ENCODE results near the gene TMEM245.

TMEM245 gene

DNA sequence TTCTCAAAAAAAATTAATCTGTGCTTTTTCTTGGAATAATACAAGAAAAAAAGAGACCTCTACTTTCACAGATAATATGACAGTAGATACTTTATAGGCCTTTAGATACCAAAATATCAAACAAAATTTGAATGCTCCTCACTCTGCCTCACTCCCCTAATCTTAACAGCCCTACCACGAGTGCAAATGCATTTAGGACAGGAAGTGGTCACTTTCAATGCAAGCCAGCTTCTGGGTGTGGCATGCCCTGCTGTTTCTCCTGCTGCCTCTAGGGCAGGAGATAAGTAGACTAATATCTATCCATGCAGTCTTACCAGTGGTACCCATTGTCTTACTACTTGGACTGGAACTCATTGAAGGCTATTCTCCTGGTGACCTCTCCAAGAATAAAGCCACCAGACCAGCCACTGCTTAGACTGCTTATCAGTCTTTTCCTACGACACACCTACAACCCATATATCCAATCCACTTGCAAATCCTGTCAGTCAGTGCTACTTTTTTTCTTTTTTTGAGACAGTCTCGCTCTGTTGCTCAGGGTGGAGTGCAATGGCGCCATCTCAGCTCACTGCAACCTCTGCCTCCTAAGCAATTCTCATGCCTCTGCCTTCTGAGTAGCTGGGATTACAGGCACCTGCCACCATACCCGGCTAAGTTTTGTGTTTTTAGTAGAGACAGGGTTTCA is 24.3 kb upstream of the TMEM245 start:
- peak; percentile 12 for DNase-seq
- Histone ChIP-seq H3K4me3 (ENCODE audit: low read depth, low read length) (no peak overlapping the region), H3K27ac (no peak overlapping the region), H3K27me3 (replicated peaks) (no peaks in the 10 kb centered on the region), H3K36me3 (replicated peaks) (no peaks in the 10 kb centered on the region)
- TF ChIP-seq, protein P1, sequence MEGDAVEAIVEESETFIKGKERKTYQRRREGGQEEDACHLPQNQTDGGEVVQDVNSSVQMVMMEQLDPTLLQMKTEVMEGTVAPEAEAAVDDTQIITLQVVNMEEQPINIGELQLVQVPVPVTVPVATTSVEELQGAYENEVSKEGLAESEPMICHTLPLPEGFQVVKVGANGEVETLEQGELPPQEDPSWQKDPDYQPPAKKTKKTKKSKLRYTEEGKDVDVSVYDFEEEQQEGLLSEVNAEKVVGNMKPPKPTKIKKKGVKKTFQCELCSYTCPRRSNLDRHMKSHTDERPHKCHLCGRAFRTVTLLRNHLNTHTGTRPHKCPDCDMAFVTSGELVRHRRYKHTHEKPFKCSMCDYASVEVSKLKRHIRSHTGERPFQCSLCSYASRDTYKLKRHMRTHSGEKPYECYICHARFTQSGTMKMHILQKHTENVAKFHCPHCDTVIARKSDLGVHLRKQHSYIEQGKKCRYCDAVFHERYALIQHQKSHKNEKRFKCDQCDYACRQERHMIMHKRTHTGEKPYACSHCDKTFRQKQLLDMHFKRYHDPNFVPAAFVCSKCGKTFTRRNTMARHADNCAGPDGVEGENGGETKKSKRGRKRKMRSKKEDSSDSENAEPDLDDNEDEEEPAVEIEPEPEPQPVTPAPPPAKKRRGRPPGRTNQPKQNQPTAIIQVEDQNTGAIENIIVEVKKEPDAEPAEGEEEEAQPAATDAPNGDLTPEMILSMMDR (IDR thresholded peaks at IDR 0.05; ENCODE audit: low read depth, low read length, missing control alignments): peak; percentile 69
- in situ Hi-C loops (cut with HindIII; ENCODE audit: low pct_ligation_motif_present, low sequenced_read_pairs): no loop called here

DNA sequence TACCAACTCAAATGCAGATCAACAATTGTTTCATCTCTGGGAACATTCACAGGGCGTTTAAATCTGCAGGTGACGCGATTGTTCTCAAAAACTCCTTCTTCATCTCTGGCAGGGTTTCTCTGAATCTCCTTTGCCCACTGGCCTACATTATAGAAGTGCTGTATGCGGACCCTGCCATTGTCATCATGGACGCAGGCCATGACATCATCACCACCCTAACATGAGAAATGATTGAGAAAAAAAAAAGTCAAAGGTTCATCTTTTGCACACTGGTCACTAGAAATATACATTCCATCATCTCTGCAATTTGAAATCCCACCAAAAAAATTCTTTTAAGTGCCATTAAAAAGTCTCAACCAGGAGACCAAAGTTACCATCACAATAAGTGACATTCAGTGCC is 21.6 kb upstream of the TMEM245 start:
- no peak overlapping the region for H3K27ac ChIP-seq
- no peaks in the 10 kb centered on the region for H3K36me3 ChIP-seq (replicated peaks)
- no peaks in the 10 kb centered on the region for H3K27me3 ChIP-seq (replicated peaks)
- no peak overlapping the region for H3K4me3 ChIP-seq (ENCODE audit: low read depth, low read length)
- in situ Hi-C loops (cut with HindIII; ENCODE audit: low pct_ligation_motif_present, low sequenced_read_pairs): no loop called here
- no peak for DNase-seq
- TF ChIP-seq, protein P1 (IDR thresholded peaks at IDR 0.05; ENCODE audit: low read depth, low read length, missing control alignments): no peak

DNA sequence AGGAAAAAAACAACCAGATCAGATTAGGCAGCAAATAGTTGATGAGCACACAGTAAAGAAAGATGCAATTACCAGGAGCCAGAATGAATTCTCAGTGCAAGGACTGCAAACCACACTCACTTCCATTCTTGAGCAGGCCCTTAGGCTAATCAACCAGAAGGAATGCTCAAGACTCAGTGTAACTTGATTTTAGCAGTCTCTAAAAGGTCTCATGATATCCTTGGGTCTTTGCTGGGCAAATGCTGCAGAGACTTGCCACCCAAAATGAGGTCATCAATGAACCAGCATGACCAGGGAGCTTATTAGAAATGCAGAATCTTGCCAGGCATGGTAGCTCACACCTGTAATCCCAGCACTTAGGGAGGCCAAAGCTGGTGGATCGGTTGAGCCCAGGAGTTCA is 20.1 kb upstream of the TMEM245 start:
- Histone ChIP-seq H3K36me3 (replicated peaks) (no peaks in the 10 kb centered on the region), H3K4me3 (ENCODE audit: low read depth, low read length) (no peak overlapping the region), H3K27me3 (replicated peaks) (no peaks in the 10 kb centered on the region), H3K27ac (no peak overlapping the region)
- in situ Hi-C loops (cut with HindIII; ENCODE audit: low pct_ligation_motif_present, low sequenced_read_pairs): no loop called here
- DNase-seq: no peak
- TF ChIP-seq, protein P1 (IDR thresholded peaks at IDR 0.05; ENCODE audit: low read depth, low read length, missing control alignments): no peak

DNA sequence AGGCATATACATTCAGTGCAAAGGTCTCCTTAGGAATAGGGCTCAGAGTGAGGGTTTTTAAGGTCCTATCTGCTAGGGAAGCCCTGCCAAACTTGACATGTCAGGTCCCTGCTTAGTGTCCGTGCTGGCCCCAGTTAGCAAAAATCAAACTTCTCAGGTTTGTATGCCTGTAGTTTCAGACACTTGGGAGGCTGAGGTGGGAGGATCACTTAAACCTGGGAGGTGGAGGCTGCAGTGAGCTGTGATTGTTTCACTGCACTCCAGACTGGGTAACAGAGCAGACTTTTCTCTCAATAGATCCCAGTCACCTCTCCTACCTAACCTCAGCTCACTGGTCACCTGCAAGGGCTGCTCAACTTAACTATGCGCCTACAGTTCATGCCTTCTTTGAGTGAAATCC is 18.7 kb upstream of the TMEM245 start:
- H3K36me3 ChIP-seq (replicated peaks): no peaks in the 10 kb centered on the region
- no peaks in the 10 kb centered on the region for H3K27me3 ChIP-seq (replicated peaks)
- in situ Hi-C loops (cut with HindIII; ENCODE audit: low pct_ligation_motif_present, low sequenced_read_pairs): no loop called here
- H3K4me3 ChIP-seq (ENCODE audit: low read depth, low read length): no peak overlapping the region
- TF ChIP-seq, protein P1 (IDR thresholded peaks at IDR 0.05; ENCODE audit: low read depth, low read length, missing control alignments): no peak
- no peak overlapping the region for H3K27ac ChIP-seq
- DNase-seq: no peak

DNA sequence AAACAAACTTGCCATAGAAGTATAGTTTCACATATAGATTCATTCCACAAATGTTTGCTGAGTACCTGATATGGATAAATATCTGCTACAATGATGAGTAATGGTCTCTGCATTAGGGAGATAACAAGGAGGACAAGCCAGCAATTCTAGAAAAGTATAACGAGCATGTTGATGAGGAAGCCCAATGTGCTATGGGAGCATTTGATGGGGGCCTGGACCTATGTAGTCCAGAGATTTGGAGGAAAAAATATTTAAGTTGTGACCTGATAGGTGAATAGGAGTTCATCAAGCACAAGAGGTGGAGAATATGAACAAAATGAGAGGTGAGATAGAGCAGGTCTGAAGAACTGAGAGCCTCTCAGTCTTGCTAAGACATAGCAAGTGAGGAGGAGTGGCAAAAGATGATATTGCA is 14.4 kb upstream of the TMEM245 start:
- no peak for DNase-seq
- in situ Hi-C loops (cut with HindIII; ENCODE audit: low pct_ligation_motif_present, low sequenced_read_pairs): no loop called here
- Histone ChIP-seq H3K36me3 (replicated peaks) (no peaks in the 10 kb centered on the region), H3K27ac (no peak overlapping the region), H3K27me3 (replicated peaks) (no peaks in the 10 kb centered on the region), H3K4me3 (ENCODE audit: low read depth, low read length) (no peak overlapping the region)
- TF ChIP-seq, protein P1 (IDR thresholded peaks at IDR 0.05; ENCODE audit: low read depth, low read length, missing control alignments): no peak

DNA sequence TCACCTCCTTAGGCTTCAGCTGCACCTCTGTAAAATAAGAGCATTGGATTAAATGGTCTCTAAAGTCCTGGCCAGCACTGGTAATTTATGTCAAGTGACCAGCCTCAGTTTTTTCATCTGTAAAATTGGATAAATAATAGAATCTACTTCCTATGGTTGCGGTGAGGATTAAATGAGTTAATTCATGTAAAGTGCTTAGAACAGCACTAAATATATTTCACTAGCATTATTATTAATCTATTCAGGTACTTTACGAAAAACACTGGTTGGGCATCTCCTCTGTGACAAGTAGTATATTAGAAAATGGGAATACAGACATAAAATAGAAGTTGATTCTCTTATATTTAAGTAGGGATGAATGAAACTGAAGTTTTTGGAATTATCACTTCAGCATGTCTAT is 13.8 kb upstream of the TMEM245 start:
- Histone ChIP-seq H3K27me3 (replicated peaks) (no peaks in the 10 kb centered on the region), H3K4me3 (ENCODE audit: low read depth, low read length) (no peak overlapping the region), H3K27ac (no peak overlapping the region), H3K36me3 (replicated peaks) (no peaks in the 10 kb centered on the region)
- TF ChIP-seq, protein P1 (IDR thresholded peaks at IDR 0.05; ENCODE audit: low read depth, low read length, missing control alignments): no peak
- DNase-seq: no peak
- in situ Hi-C loops (cut with HindIII; ENCODE audit: low pct_ligation_motif_present, low sequenced_read_pairs): no loop called here
